PC-3 (cell line): ENCODE results near the gene CENPB. TPM values are rescaled to one million over a fixed set of nuclear protein-coding genes. Genes with fewer than 3 reads are reported as not detected.

ENCODE experiments used
- ATAC-seq: fragments of 200-7000 bp; cut with Tn5 transposase; 2 replicates; pipeline ENCODE4 v1.9.1; 2020; ENCODE audit warnings: mild to moderate bottlenecking, moderate library complexity
- BruUV-seq: library from RNA; stranded (reverse); fragments of 400-500 nt; replicated peaks from 2 replicates; lab custom pipeline; 2021; lab: Mats Ljungman, UMichigan
- CTCF ChIA-PET: fragments of 300-600 bp; sonication (Branson Sonifier 250); formaldehyde crosslinking; loops from one replicate; lab custom pipeline; 2022; ENCODE audit warnings: antibody characterized with exemption; lab: Charles Lee
- POLR2A ChIA-PET: fragments of 300-600 bp; sonication (Branson Sonifier 250); formaldehyde crosslinking; loops from one replicate; lab custom pipeline; 2022; ENCODE audit warnings: antibody characterized with exemption; ENCODE audit not compliant: unreplicated experiment; lab: Charles Lee
- DNase-seq: peaks from one replicate; pipeline ENCODE4 v3.0.0-alpha.2; 2015
- H2AFZ ChIP-seq: fragments of 300-600 bp; sonication (generic); 2 replicates; pipeline ENCODE4 v1.6.0; 2016; ENCODE audit warnings: antibody characterized with exemption, low read length
- H3F3A ChIP-seq: fragments of 300-600 bp; sonication (generic); one replicate; pipeline ENCODE4 v1.6.0; 2017; ENCODE audit warnings: antibody characterized with exemption, low read length, control low read depth, mild to moderate bottlenecking; ENCODE audit not compliant: unreplicated experiment
- H3K27ac ChIP-seq: fragments of 300-600 bp; sonication (generic); 2 replicates; pipeline ENCODE4 v1.5.1; 2016; ENCODE audit warnings: mild to moderate bottlenecking, low read length
- H3K27me3 ChIP-seq: fragments of 300-600 bp; sonication (generic); 2 replicates; pipeline ENCODE4 v1.6.1; 2016; ENCODE audit warnings: low read length, mixed read lengths
- H3K36me3 ChIP-seq: fragments of 300-600 bp; sonication (generic); 2 replicates; pipeline ENCODE4 v1.6.1; 2016; ENCODE audit warnings: low read depth, mixed run types, low read length, mixed read lengths
- H3K4me1 ChIP-seq: fragments of 300-600 bp; sonication (generic); 2 replicates; pipeline ENCODE4 v1.5.1; 2016; ENCODE audit warnings: low read length; ENCODE audit not compliant: insufficient read depth
- H3K4me2 ChIP-seq: fragments of 300-600 bp; sonication (generic); 2 replicates; pipeline ENCODE4 v1.6.0; 2016; ENCODE audit warnings: low read length
- H3K4me3 ChIP-seq: fragments of 300-600 bp; sonication (generic); 2 replicates; pipeline ENCODE4 v1.5.1; 2016; ENCODE audit warnings: mild to moderate bottlenecking, low read length, mixed read lengths
- H3K79me2 ChIP-seq: fragments of 300-600 bp; sonication (generic); 2 replicates; pipeline ENCODE4 v1.6.1; 2017; ENCODE audit warnings: low read length, mixed read lengths
- H3K9ac ChIP-seq: fragments of 300-600 bp; sonication (generic); 2 replicates; pipeline ENCODE4 v1.6.0; 2016; ENCODE audit warnings: mild to moderate bottlenecking, low read length
- H3K9me2 ChIP-seq: fragments of 300-600 bp; sonication (generic); replicated peaks from 2 replicates; pipeline ENCODE4 v1.6.1; 2016; ENCODE audit warnings: mixed run types, low read length, mixed read lengths
- H3K9me3 ChIP-seq: fragments of 300-600 bp; sonication (generic); 2 replicates; pipeline ENCODE4 v1.6.1; 2016; ENCODE audit warnings: low read length, mixed read lengths
- H4K20me1 ChIP-seq: fragments of 300-600 bp; sonication (generic); 2 replicates; pipeline ENCODE4 v1.6.1; 2016; ENCODE audit warnings: low read length, mixed read lengths
- CTCF ChIP-seq: fragments of 300-600 bp; sonication (generic); conservative IDR thresholded peaks from 2 replicates; pipeline ENCODE4 v1.5.1; 2017; ENCODE audit warnings: antibody characterized with exemption, low read depth, mild to moderate bottlenecking, low read length
- EZH2 ChIP-seq: fragments of 300-600 bp; sonication (generic); IDR thresholded peaks from one replicate; pipeline ENCODE4 v1.6.1; 2017; ENCODE audit warnings: antibody characterized with exemption, mild to moderate bottlenecking, low read length; ENCODE audit not compliant: unreplicated experiment
- EZH2phosphoT487 ChIP-seq: fragments of 300-600 bp; sonication (generic); IDR thresholded peaks from 2 replicates; pipeline ENCODE4 v1.6.1; 2018; ENCODE audit warnings: mild to moderate bottlenecking, antibody characterized with exemption, low read length, borderline replicate concordance
- intact Hi-C: fragments of 100-400 bp; cut with micrococcal nuclease; formaldehyde crosslinking; loops from 2 replicates; pipeline ENCODE4 v1.9.0; 2023
- total RNA-seq: library from RNA; depleted of rRNA; stranded (reverse); fragments of >200 nt; gene quantifications from 2 replicates; pipeline ENCODE4 v1.2.3, GENCODE V29; 2014

CENPB gene
- total RNA-seq, 1 experiment from 2014 or later = 213 TPM

GRCh38 chr20:3784863-3785239 lies 1.7 kb downstream of the CENPB start:
- no peak overlapping the region for H3K27ac ChIP-seq

GRCh38 chr20:3784216-3784853 lies 2.2 kb downstream of the CENPB start:
- peak overlapping the region; percentile 98 for H3K4me2 ChIP-seq
- H3K9me3 ChIP-seq = no peaks in the 10 kb centered on the region
- no peaks in the 10 kb centered on the region for H3K9me2 ChIP-seq
- peaks cover 41% of the 10 kb centered on the region for H3K4me1 ChIP-seq
- TSS peak; percentile 76 for BruUV-seq
- ATAC-seq = no peak
- no peak overlapping the region for H3K27ac ChIP-seq
- 0 out of 2 replicates have a peak, but pooled peaks cover 3% of the 10 kb centered on the region for H3K36me3 ChIP-seq
- no peak for DNase-seq
- H3K9ac ChIP-seq = no peak overlapping the region
- ChIA-PET CTCF (interaction anchor here (0.6 kb wide), 1 partner anchor 28 kb away, joined by 3 read pairs; no protein-coding TSS in a partner anchor), POLR2A (no interaction called here)
- TF ChIP-seq EZH2phosphoT487 (no peak), CTCF (no peak), EZH2 (no peak)
- peak overlapping the region; percentile 73 for H3K4me3 ChIP-seq
- H3K79me2 ChIP-seq = peaks cover 40% of the 10 kb centered on the region
- H4K20me1 ChIP-seq = peaks cover 28% of the 10 kb centered on the region
- H3F3A ChIP-seq = peaks cover 12% of the 10 kb centered on the region
- intact Hi-C loops = no loop called here
- no peak overlapping the region for H2AFZ ChIP-seq
- H3K27me3 ChIP-seq = no peaks in the 10 kb centered on the region

More at GRCh38 chr20:3784863-3785239, 1.7 kb downstream of the CENPB start:
- no TSS peak for BruUV-seq
- no peak for DNase-seq
- Histone ChIP-seq H3K4me2 (peak overlapping the region; percentile 98), H3K9me2 (no peaks in the 10 kb centered on the region), H3K27me3 (no peaks in the 10 kb centered on the region), H3F3A (peaks cover 12% of the 10 kb centered on the region), H3K79me2 (peaks cover 40% of the 10 kb centered on the region), H3K36me3 (0 out of 2 replicates have a peak, but pooled peaks cover 3% of the 10 kb centered on the region), H2AFZ (no peak overlapping the region), H3K9ac (peak overlapping the region; percentile 87; the same call in 1 of the 2 replicates), H3K4me1 (peaks cover 41% of the 10 kb centered on the region), H4K20me1 (peaks cover 28% of the 10 kb centered on the region), H3K4me3 (peak overlapping the region; percentile 73), H3K9me3 (no peaks in the 10 kb centered on the region)
- ChIA-PET CTCF (no interaction called here), POLR2A (no interaction called here)
- no peak for TF ChIP-seq CTCF
- TF ChIP-seq EZH2phosphoT487 = no peak
- TF ChIP-seq EZH2 = no peak
- intact Hi-C loops = no loop called here
- no peak for ATAC-seq
